IMR-90 (cell line): Measurements from ENCODE around the gene CHMP4B. TPM values are rescaled to one million over a fixed set of nuclear protein-coding genes. Genes with fewer than 3 reads are reported as not detected.

Source experiments
- ATAC-seq: fragments of 200-7000 bp; cut with Tn5 transposase; 2 replicates; pipeline ENCODE4 v1.9.1; 2020; ENCODE audit warnings: low read depth, mild to moderate bottlenecking, moderate library complexity
- BruUV-seq: library from RNA; stranded (reverse); fragments of 400-500 nt; replicated peaks from 2 replicates; lab custom pipeline; 2021; lab: Mats Ljungman, UMichigan
- CTCF ChIA-PET: fragments of 300-600 bp; formaldehyde crosslinking; extraction: SDS; loops from one replicate; lab custom pipeline; 2021; ENCODE audit warnings: antibody characterized with exemption; lab: Yijun Ruan, JAX
- POLR2A ChIA-PET: fragments of 300-600 bp; sonication (Branson Sonifier 250); formaldehyde crosslinking; loops from one replicate; lab custom pipeline; 2022; ENCODE audit warnings: antibody characterized with exemption; ENCODE audit not compliant: unreplicated experiment; lab: Charles Lee
- DNase-seq: peaks from one replicate; pipeline ENCODE4 v3.0.0; 2013
- H2AFZ ChIP-seq: replicated peaks from 2 replicates; pipeline ENCODE3; 2013; ENCODE audit warnings: low read length, mild to moderate bottlenecking; ENCODE audit not compliant: poor library complexity
- H2AK5ac ChIP-seq: 2 replicates; pipeline ENCODE4 v1.6.1; 2013; ENCODE audit warnings: low read depth, low read length, inconsistent platforms
- H2AK9ac ChIP-seq: replicated peaks from 2 replicates; pipeline ENCODE3; 2013; ENCODE audit warnings: mild to moderate bottlenecking, low read depth, low read length, moderate library complexity; ENCODE audit not compliant: poor library complexity
- H2BK120ac ChIP-seq: 2 replicates; pipeline ENCODE4 v1.6.1; 2013; ENCODE audit warnings: low read depth, low read length, inconsistent platforms
- H2BK15ac ChIP-seq: 3 replicates; pipeline ENCODE4 v1.6.1; 2013; ENCODE audit warnings: low read depth, low read length, inconsistent platforms
- H2BK20ac ChIP-seq: 2 replicates; pipeline ENCODE4 v1.6.1; 2013; ENCODE audit warnings: low read depth, mild to moderate bottlenecking, inconsistent platforms, low read length, moderate library complexity
- H2BK5ac ChIP-seq: 2 replicates; pipeline ENCODE4 v1.6.1; 2013; ENCODE audit warnings: mild to moderate bottlenecking, low read depth, low read length, inconsistent platforms; ENCODE audit not compliant: poor library complexity, severe bottlenecking
- H3K14ac ChIP-seq: replicated peaks from 2 replicates; pipeline ENCODE4 v1.6.1; 2013; ENCODE audit warnings: low read depth, low read length, inconsistent platforms
- H3K18ac ChIP-seq: 2 replicates; pipeline ENCODE4 v1.6.1; 2013; ENCODE audit warnings: low read depth, low read length, control low read depth
- H3K23ac ChIP-seq: 2 replicates; pipeline ENCODE4 v1.6.1; 2013; ENCODE audit warnings: low read depth, low read length, inconsistent platforms
- H3K27ac ChIP-seq: 2 replicates; pipeline ENCODE4 v1.5.1; 2013; ENCODE audit warnings: mild to moderate bottlenecking, control low read depth, low read length; ENCODE audit not compliant: insufficient read depth
- H3K27me3 ChIP-seq: 2 replicates; pipeline ENCODE4 v1.6.1; 2013; ENCODE audit warnings: low read length; ENCODE audit not compliant: control insufficient read depth, insufficient read depth
- H3K36me3 ChIP-seq: 2 replicates; pipeline ENCODE4 v1.6.1; 2013; ENCODE audit warnings: low read length, mixed read lengths; ENCODE audit not compliant: control insufficient read depth, insufficient read depth
- H3K4ac ChIP-seq: 2 replicates; pipeline ENCODE4 v1.6.1; 2013; ENCODE audit warnings: low read depth, low read length, inconsistent platforms
- H3K4me1 ChIP-seq: 2 replicates; pipeline ENCODE4 v1.6.1; 2013; ENCODE audit warnings: low read length, mixed read lengths; ENCODE audit not compliant: control insufficient read depth, insufficient read depth
- H3K4me2 ChIP-seq: 2 replicates; pipeline ENCODE4 v1.6.1; 2013; ENCODE audit warnings: low read depth, mild to moderate bottlenecking, control low read depth, low read length, moderate library complexity
- H3K4me3 ChIP-seq: 2 replicates; pipeline ENCODE4 v1.5.1; 2013; ENCODE audit warnings: low read depth, mild to moderate bottlenecking, control low read depth, low read length, moderate library complexity; ENCODE audit not compliant: insufficient read depth
- H3K56ac ChIP-seq: 2 replicates; pipeline ENCODE4 v1.6.1; 2013; ENCODE audit warnings: low read length, inconsistent platforms; ENCODE audit not compliant: insufficient read depth; ENCODE audit errors: extremely low read depth
- H3K79me1 ChIP-seq, 2 experiments: 2 replicates each; pipeline ENCODE4 v1.6.1; 2013; ENCODE audit warnings: low read length in 2 of 2, inconsistent platforms in 1 of 2, low read depth in 1 of 2
- H3K9ac ChIP-seq: 2 replicates; pipeline ENCODE4 v1.6.1; 2013; ENCODE audit warnings: low read depth, low read length, control low read depth
- H3K9me1 ChIP-seq: 2 replicates; pipeline ENCODE4 v1.6.1; 2013; ENCODE audit warnings: low read length, inconsistent platforms; ENCODE audit not compliant: insufficient read depth
- H3K9me3 ChIP-seq: 2 replicates; pipeline ENCODE4 v1.6.1; 2013; ENCODE audit warnings: low read length; ENCODE audit not compliant: control insufficient read depth, insufficient read depth
- H4K20me1 ChIP-seq: 2 replicates; pipeline ENCODE4 v1.6.1; 2013; ENCODE audit warnings: low read length, inconsistent platforms; ENCODE audit not compliant: insufficient read depth
- H4K5ac ChIP-seq: 2 replicates; pipeline ENCODE4 v1.6.1; 2013; ENCODE audit warnings: mild to moderate bottlenecking, low read depth, low read length, control low read depth
- H4K8ac ChIP-seq, 2 experiments: 2 replicates each; pipeline ENCODE4 v1.6.1; 2013; ENCODE audit warnings: low read depth in 2 of 2, low read length in 2 of 2, control low read depth in 1 of 2, inconsistent platforms in 1 of 2
- H4K91ac ChIP-seq: 2 replicates; pipeline ENCODE4 v1.6.1; 2013; ENCODE audit warnings: low read depth, low read length, inconsistent platforms; ENCODE audit not compliant: insufficient read depth
- CHD1 ChIP-seq: IDR thresholded peaks from 2 replicates; pipeline ENCODE4 v1.6.1; 2012; ENCODE audit warnings: low read depth, low read length, improper control_type of control experiment
- NFE2L2 ChIP-seq: fragments of 150-350 bp; IDR thresholded peaks from 2 replicates; pipeline ENCODE4 v1.6.1; 2016; ENCODE audit warnings: low read depth, mild to moderate bottlenecking, low read length
- POLR2A ChIP-seq: IDR thresholded peaks from 2 replicates; pipeline ENCODE4 v1.6.1; 2012; ENCODE audit warnings: mild to moderate bottlenecking, low read depth, low read length
- RCOR1 ChIP-seq: IDR thresholded peaks from 2 replicates; pipeline ENCODE4 v1.6.1; 2012; ENCODE audit warnings: mild to moderate bottlenecking, low read length, improper control_type of control experiment; ENCODE audit not compliant: insufficient replicate concordance
- SMC3 ChIP-seq: fragments of 150-350 bp; IDR thresholded peaks from 2 replicates; pipeline ENCODE4 v1.6.1; 2016; ENCODE audit warnings: low read depth, mild to moderate bottlenecking, antibody characterized with exemption, low read length, moderate library complexity
- WGBS, 2 experiments: methylation state at CpG; one replicate each; pipeline versions ENCODE4 v1.1.5 to v1.1.7; 2013; ENCODE audit warnings: missing lambda C conversion rate in 2 of 2; ENCODE audit not compliant: insufficient read length in 1 of 2; ENCODE audit errors: extremely low coverage in 2 of 2; 5-methylcytosine and 5-hydroxymethylcytosine counted together
- dilution Hi-C: fragments of 300-500 bp; cut with HindIII; formaldehyde crosslinking; loops from one replicate; pipeline ENCODE4 v1.14.3; 2018; ENCODE audit warnings: low sequenced_read_pairs; ENCODE audit not compliant: unreplicated experiment
- in situ Hi-C: fragments of 300-500 bp; cut with MboI; formaldehyde crosslinking; loops from 3 replicates; pipeline ENCODE4 v1.14.3; 2019; ENCODE audit warnings: low sequenced_read_pairs, inconsistent platforms, mixed read lengths
- intact Hi-C: fragments of 100-400 bp; cut with micrococcal nuclease; formaldehyde crosslinking; loops from 2 replicates; pipeline ENCODE4 v1.10.0; 2022
- polyA plus RNA-seq, 3 experiments: library from polyadenylated mRNA; depleted of rRNA; stranded (reverse); fragments of >200 nt; gene quantifications; 2 replicates each; pipeline ENCODE4 v1.2.3, GENCODE V29; 2012; ENCODE audit warnings: low replicate concordance in 1 of 3
- total RNA-seq: library from RNA; depleted of rRNA; stranded (reverse); fragments of >200 nt; gene quantifications from 2 replicates; pipeline ENCODE4 v1.2.3, GENCODE V29; 2012
- TF ChIP-seq, protein P1 (sequence below): fragments of 150-350 bp; IDR thresholded peaks from 2 replicates; pipeline ENCODE4 v1.6.1; 2016; ENCODE audit warnings: low read depth, mild to moderate bottlenecking, low read length, moderate library complexity, borderline replicate concordance

The CHMP4B gene
- total and polyA plus RNA-seq, 2 of the 4 experiments (the other 2 are of a cell fraction), result 30.3 to 94.8 TPM

DNA sequence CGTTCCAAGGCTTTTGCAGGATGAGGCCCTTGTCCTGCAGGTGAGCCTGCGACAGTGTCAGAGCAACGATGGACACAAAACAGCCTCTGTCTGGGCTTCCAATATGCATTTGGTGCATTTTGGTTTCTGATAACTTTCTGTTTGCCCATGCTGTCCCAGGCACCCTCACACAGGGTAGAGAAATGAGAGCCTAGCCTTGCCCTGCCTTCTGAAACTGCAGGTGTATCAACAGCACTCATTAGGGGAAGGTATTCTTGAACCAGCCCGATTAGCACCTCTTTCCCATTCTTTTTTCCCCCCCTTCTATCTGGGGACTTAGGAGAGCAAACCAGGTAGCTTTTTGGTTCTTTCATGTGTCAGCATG lies 30.3 kb downstream of the CHMP4B start:
- POLR2A ChIA-PET, result no interaction called here
- Histone ChIP-seq H3K36me3 (no peaks in the 10 kb centered on the region), H3K4me3 (no peak overlapping the region), H3K9me1 (peaks cover 51% of the 10 kb centered on the region), H3K14ac (no peak overlapping the region), H3K23ac (no peak overlapping the region), H3K18ac (no peak overlapping the region), H4K5ac (no peak overlapping the region), H2AK9ac (no peak overlapping the region), H3K27ac (no peak overlapping the region), H2BK5ac (no peak overlapping the region), H4K20me1 (peaks cover 100% of the 10 kb centered on the region), H2AFZ (no peak overlapping the region), H4K8ac (no peak overlapping the region), H3K56ac (no peak overlapping the region), H4K91ac (no peak overlapping the region), H2AK5ac (no peak overlapping the region), H2BK20ac (no peak overlapping the region), H3K9ac (no peak overlapping the region), H3K4ac (no peak overlapping the region), H3K9me3 (no peaks in the 10 kb centered on the region), H2BK120ac (no peak overlapping the region), H3K27me3 (no peaks in the 10 kb centered on the region), H3K79me1 (peaks cover 67 to 93% of the 10 kb centered on the region in 2 experiments), H2BK15ac (no peak overlapping the region), H3K4me1 (peaks cover 14% of the 10 kb centered on the region), H3K4me2 (no peak overlapping the region)
- in situ Hi-C loops (no loop called here), intact Hi-C loops (no loop called here), dilution Hi-C loops (no loop called here)
- no TSS peak for BruUV-seq
- no peak for TF ChIP-seq POLR2A
- no peak for TF ChIP-seq RCOR1
- TF ChIP-seq CHD1, result no peak
- TF ChIP-seq, protein P1, sequence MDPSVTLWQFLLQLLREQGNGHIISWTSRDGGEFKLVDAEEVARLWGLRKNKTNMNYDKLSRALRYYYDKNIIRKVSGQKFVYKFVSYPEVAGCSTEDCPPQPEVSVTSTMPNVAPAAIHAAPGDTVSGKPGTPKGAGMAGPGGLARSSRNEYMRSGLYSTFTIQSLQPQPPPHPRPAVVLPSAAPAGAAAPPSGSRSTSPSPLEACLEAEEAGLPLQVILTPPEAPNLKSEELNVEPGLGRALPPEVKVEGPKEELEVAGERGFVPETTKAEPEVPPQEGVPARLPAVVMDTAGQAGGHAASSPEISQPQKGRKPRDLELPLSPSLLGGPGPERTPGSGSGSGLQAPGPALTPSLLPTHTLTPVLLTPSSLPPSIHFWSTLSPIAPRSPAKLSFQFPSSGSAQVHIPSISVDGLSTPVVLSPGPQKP, result no peak
- TF ChIP-seq NFE2L2, result no peak
- no peak for TF ChIP-seq SMC3
- DNase-seq (no peak), ATAC-seq (no peak)
- CTCF ChIA-PET, result no interaction called here
- 83% methylated on average over 1 of the region's 4 CpGs; no CpG with 5 or more reads in 1 of the 2 experiments for WGBS, 2 experiments
